Psoas muscle (tissue), 8 donors: Measurements from ENCODE around the gene CAMSAP2. TPM values are rescaled to one million over a fixed set of nuclear protein-coding genes. Genes with fewer than 3 reads are reported as not detected.

ENCODE experiments used
- ATAC-seq, 4 donors: fragments of 200-7000 bp; cut with Tn5 transposase; one replicate each; pipeline ENCODE4 v1.9.1; 2020; ENCODE audit warnings: moderate library complexity in 3 of 4, mild to moderate bottlenecking in 2 of 4
- DNase-seq, 2 donors: peaks; one replicate each; pipeline ENCODE4 v3.0.0-alpha.2; 2020
- H3K27ac ChIP-seq: fragments of 200-600 bp; one replicate; pipeline ENCODE4 v1.8.0; 2022
- H3K27me3 ChIP-seq, 3 donors: fragments of 200-600 bp in 1 of 3; one replicate each; pipeline versions ENCODE4 v1.6.1 to v1.8.0; 2013 to 2022; ENCODE audit warnings: low read length in 2 of 3, mild to moderate bottlenecking in 2 of 3, moderate library complexity in 1 of 3; ENCODE audit not compliant: insufficient read depth in 3 of 3
- H3K36me3 ChIP-seq, 2 donors: fragments of 200-600 bp in 1 of 2; one replicate each; pipeline versions ENCODE4 v1.6.1 to v1.8.0; 2013 to 2022; ENCODE audit warnings: low read depth in 1 of 2, mild to moderate bottlenecking in 1 of 2, moderate library complexity in 1 of 2; ENCODE audit not compliant: insufficient read depth in 1 of 2
- H3K4me1 ChIP-seq: fragments of 200-600 bp; one replicate; pipeline ENCODE4 v1.8.0; 2022
- H3K4me3 ChIP-seq: fragments of 200-600 bp; one replicate; pipeline ENCODE4 v1.8.0; 2022; ENCODE audit warnings: mild to moderate bottlenecking
- H3K9me3 ChIP-seq: fragments of 200-600 bp; one replicate; pipeline ENCODE4 v1.8.0; 2022
- WGBS, 3 donors: extraction: QIAGEN DNeasy Blood & Tissue Kit; methylation state at CpG; one replicate each; pipeline versions ENCODE4 v1.1.6 to v1.1.7; 2013; 5-methylcytosine and 5-hydroxymethylcytosine counted together
- intact Hi-C, 2 donors: fragments of 100-400 bp; cut with DNase I; formaldehyde crosslinking; loops; one replicate each; pipeline versions ENCODE4 v1.11.0 to v1.14.2; 2022
- polyA plus RNA-seq, 3 donors: library from polyadenylated mRNA; stranded (reverse); fragments of 200-250 nt; gene quantifications; one replicate each; pipeline ENCODE4 v1.2.3, GENCODE V29; 2013
- total RNA-seq, 4 donors: library from RNA; stranded (reverse); fragmentation: NEBNext Ultra II Directional in 2 of 4; extraction: Animal tissue kit (Norgen Biotek cat#: 25700) in 2 of 4; gene quantifications; one replicate each; pipeline versions ENCODE4 v1.2.1 to v1.2.4, GENCODE V29; 2021 to 2023
- TF ChIP-seq, protein P1 (sequence below): fragments of 200-600 bp; IDR thresholded peaks from one replicate; pipeline ENCODE4 v1.8.0; 2022; ENCODE audit warnings: antibody characterized with exemption
- donor health status: healthy with polysubstance abuse.
- donor health status: DM: no; HTN: no; CAD: no; lungs with moderate emphysema.
- donor health status: Bipolar disorder and iron deficiency.
- donor health status: healthy.
- donor health status: DM: yes; HTN: yes; CAD: no.
- donor health status: DM: no; HTN: no; CAD: no.
- donor health status: DM: no; HTN: no; CAD: no.
- donor health status: DM: yes; HTN: yes; CAD: no.

The CAMSAP2 gene
- total and polyA plus RNA-seq, 7 donors = 4.8 to 70.8 (median 37.0) TPM

DNA sequence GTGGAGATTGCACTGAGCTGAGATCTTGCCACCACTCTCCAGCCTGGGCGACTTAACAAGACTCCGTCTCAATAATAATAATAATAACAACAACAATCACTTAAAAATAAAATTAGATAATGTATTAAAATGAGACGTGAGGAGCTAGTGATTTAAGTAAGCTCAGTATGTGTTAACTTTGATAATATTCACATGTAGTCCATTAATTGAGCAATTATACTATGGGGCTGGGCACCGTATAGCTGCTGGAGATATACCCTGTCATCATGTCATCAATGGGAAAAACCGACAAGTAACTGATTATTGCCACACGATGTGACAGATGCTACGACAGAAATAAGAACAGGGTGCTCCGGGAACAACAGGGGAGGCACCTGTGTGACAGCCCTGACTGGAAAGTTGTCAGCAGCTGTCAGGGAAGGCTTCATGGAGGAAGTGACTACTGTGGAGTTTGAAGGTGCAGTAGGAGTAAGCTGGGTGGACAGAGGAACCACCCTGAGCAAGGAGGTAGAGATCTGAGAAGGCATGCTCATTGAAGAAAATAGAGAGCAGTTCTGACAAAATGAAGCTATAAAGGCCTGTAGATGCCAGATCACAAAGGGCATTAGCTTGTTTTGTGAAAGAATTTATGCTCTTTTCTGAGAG lies 924 bp upstream of the CAMSAP2 start:
- H3K4me1 ChIP-seq = peaks cover 29% of the 10 kb centered on the region
- 81 to 90% (median 89%) methylated on average over 8 of the region's 8 CpGs for WGBS, 3 donors
- intact Hi-C loops = loop anchor here (2.0 to 5.0 kb wide), 2 partner anchors 65 to 67 kb away; no protein-coding TSS in a partner anchor
- H3K27ac ChIP-seq = peak overlapping the region; percentile 99
- no peaks in the 10 kb centered on the region for H3K36me3 ChIP-seq
- DNase-seq (no peak), ATAC-seq (no peak)
- H3K27me3 ChIP-seq = no peaks in the 10 kb centered on the region
- TF ChIP-seq, protein P1, sequence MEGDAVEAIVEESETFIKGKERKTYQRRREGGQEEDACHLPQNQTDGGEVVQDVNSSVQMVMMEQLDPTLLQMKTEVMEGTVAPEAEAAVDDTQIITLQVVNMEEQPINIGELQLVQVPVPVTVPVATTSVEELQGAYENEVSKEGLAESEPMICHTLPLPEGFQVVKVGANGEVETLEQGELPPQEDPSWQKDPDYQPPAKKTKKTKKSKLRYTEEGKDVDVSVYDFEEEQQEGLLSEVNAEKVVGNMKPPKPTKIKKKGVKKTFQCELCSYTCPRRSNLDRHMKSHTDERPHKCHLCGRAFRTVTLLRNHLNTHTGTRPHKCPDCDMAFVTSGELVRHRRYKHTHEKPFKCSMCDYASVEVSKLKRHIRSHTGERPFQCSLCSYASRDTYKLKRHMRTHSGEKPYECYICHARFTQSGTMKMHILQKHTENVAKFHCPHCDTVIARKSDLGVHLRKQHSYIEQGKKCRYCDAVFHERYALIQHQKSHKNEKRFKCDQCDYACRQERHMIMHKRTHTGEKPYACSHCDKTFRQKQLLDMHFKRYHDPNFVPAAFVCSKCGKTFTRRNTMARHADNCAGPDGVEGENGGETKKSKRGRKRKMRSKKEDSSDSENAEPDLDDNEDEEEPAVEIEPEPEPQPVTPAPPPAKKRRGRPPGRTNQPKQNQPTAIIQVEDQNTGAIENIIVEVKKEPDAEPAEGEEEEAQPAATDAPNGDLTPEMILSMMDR = no peak
- H3K4me3 ChIP-seq = peak overlapping the region; percentile 97
- H3K9me3 ChIP-seq = no peaks in the 10 kb centered on the region

DNA sequence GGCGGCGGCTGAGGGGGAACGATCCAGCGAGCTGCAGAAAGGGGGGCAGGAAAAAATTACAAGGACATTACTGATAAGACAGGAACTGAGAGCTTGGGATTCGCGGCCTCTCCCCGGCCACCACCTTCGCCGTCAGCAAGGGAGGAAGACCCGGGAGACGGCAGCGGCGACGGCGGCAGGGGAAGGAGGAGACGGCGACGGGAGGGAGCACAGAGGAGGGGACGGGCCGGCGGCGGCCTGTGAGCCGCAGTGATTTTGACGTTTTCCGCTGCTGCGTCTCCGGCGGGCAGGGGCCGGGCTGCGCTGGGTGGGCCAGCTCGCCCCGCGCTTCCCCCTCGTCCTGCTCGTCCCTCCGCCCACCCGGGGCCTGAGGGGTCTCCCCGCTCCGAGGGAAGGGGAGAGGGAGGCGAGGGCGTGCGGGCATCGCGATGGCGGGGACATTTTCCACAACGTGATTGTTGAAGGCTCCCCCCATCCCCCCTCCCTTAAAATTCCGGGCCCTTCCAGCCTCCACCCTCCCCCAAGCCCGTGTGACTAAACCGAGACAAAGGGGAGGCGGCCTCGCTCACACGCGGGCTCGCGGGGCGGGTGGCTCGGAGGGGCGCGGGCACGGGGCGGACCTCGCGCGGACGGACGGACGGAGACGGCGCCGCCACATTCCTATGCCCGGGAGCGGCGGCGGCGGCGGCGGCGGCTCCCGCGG lies 407 bp downstream of the CAMSAP2 start:
- Histone ChIP-seq H3K4me3 (peak overlapping the region; percentile 97), H3K36me3 (no peaks in the 10 kb centered on the region), H3K27ac (peak overlapping the region; percentile 99), H3K27me3 (no peaks in the 10 kb centered on the region), H3K9me3 (no peaks in the 10 kb centered on the region), H3K4me1 (peaks cover 39% of the 10 kb centered on the region)
- TF ChIP-seq, protein P1 = no peak
- intact Hi-C loops = loop anchor here (2.0 to 5.0 kb wide), 2 partner anchors 67 to 68 kb away; no protein-coding TSS in a partner anchor
- DNase-seq (peak; percentile 84 to 91), ATAC-seq (peak; percentile 89 to 91 (median 90))
- 0 to 1% (median 0%) methylated on average over 32 to 80 of the region's 80 CpGs for WGBS, 3 donors

DNA sequence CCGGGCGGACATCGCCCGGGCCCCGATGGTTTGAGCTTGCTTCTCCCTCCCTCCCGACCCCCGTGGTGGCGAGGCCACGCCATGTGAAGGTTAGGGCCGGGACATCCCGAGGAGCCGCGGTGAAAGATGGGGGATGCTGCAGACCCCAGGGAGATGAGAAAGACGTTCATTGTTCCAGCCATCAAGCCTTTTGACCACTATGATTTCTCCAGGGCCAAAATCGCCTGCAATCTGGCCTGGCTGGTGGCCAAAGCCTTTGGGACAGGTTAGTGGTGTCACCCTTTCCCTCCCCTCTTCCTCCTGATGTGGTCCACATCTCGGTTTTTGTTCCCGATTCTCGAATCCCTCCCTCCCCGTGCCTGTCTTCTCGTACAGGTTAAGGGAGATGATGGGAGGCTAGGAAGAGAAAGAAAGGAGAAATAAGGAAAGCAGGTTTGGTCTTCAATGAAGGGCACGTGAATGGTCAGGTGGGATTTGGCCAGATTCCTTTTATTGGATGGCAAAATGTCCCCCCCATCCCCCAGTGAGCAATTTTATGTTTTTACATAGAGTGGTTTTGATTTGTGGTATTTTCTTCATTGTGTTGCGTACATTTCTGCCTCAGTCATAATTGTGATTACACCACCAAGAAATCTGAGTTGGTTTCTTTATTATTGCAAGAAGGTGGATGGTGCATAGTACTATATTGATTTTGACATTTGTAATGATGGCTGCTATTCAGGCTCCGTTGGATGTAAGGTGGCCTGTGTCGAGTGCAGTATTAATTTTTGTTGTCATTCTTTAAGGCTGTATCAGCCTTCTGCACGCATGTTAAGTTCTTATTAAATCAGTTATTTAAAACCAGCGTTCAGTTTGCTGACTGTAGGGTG lies 1.2 kb downstream of the CAMSAP2 start:
- DNase-seq (peak in 1 of 2 donors; percentile 59), ATAC-seq (no peak)
- Histone ChIP-seq H3K27ac (peak overlapping the region; percentile 99), H3K36me3 (no peaks in the 10 kb centered on the region), H3K9me3 (no peaks in the 10 kb centered on the region), H3K4me3 (peak overlapping the region; percentile 97), H3K4me1 (peaks cover 48% of the 10 kb centered on the region), H3K27me3 (no peaks in the 10 kb centered on the region)
- TF ChIP-seq, protein P1 = no peak
- intact Hi-C loops = loop anchor here (2.0 to 5.0 kb wide), 3 partner anchors 68 to 118 kb away; partner anchors contain the start of gene KIF14 (in 1 of the 2)
- 1 to 4% (median 1%) methylated on average over 16 to 26 of the region's 26 CpGs for WGBS, 3 donors

DNA sequence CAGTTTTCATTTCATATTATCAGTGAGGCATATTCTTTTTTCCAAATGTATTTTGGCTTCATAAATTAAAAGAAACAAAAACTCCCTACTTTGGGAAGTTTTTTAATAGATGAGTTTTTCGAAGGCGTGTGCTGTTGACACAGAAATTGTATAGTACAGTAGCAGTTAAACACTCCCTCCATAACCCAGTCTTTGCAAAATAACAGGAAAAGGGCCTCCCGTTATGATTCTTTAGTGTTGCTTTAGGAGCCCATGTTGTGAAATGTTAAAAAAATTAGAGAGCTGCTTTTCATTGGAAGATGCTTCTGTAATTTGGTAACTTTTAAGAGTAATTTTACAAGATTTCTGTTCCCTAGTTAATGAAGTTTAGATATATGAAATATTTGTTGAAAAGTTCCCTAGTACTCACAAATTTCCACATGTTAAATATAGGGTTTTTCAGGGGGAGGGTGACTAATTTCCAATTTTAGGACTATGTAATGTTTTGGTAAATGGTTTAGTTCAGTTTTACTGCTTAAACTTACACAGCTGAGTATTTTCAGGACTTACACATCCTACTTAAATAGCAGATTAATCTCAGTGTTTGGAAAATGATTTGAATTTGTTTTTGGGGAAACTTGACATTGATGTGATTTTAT lies 2.0 kb downstream of the CAMSAP2 start:
- DNase-seq = no peak
- H3K27ac ChIP-seq = no peak overlapping the region
- peak overlapping the region; percentile 97 for H3K4me3 ChIP-seq
- peaks cover 55% of the 10 kb centered on the region for H3K4me1 ChIP-seq
- no peaks in the 10 kb centered on the region for H3K9me3 ChIP-seq
- WGBS, 3 donors = 6 to 14% (median 14%) methylated on average over 3 of the region's 3 CpGs
- intact Hi-C loops = loop anchor here in 1 of 2 donors (5.0 kb wide), 1 partner anchor 118 kb away; the partner anchor contains the start of gene KIF14
- H3K36me3 ChIP-seq = no peaks in the 10 kb centered on the region
- TF ChIP-seq, protein P1 = no peak
- no peak for ATAC-seq
- H3K27me3 ChIP-seq = no peaks in the 10 kb centered on the region
